NCI-H1417 (cell line): ENCODE measurements around the gene CRMP1.
"Not testable (repeated sequence)": the region's sequence is repeated elsewhere in the genome, so short reads cannot be mapped to it uniquely, and the experiment has no call there.

Experiments used
- DNase-seq, 3 experiments: peaks; one replicate each; lab custom pipeline; 2025; lab: John Stamatoyannopoulos, UW

The CRMP1 gene

GRCh38 chr4:5856362-5856761, 36.5 kb downstream of the CRMP1 start:
- DNase-seq = not testable (repeated sequence)

- no peak for DNase-seq
Measured at GRCh38 chr4:5854929-5855328, 38.0 kb downstream of the CRMP1 start.

- no peak for DNase-seq
Measured at GRCh38 chr4:5852523-5853202, 40.2 kb downstream of the CRMP1 start.

- no peak for DNase-seq
Measured at GRCh38 chr4:5851637-5852301, 41.1 kb downstream of the CRMP1 start.

- DNase-seq = no peak
Measured at GRCh38 chr4:5845035-5845905, 47.6 kb downstream of the CRMP1 start.

- peak in 1 of 3 experiments; percentile 24 for DNase-seq
Measured at GRCh38 chr4:5843573-5844530, 49.0 kb downstream of the CRMP1 start.

GRCh38 chr4:5842456-5842855, 50.4 kb downstream of the CRMP1 start:
- DNase-seq = no peak

GRCh38 chr4:5839751-5840674, 52.9 kb downstream of the CRMP1 start:
- DNase-seq = no peak

- DNase-seq = no peak
Measured at GRCh38 chr4:5839332-5839731, 53.6 kb downstream of the CRMP1 start.

- DNase-seq = not testable (repeated sequence)
Measured at GRCh38 chr4:5837483-5837882, 55.4 kb downstream of the CRMP1 start.

GRCh38 chr4:5836943-5837342, 55.9 kb downstream of the CRMP1 start:
- DNase-seq = no peak

GRCh38 chr4:5828005-5828391, 64.9 kb downstream of the CRMP1 start:
- no peak for DNase-seq

- DNase-seq = no peak
Measured at GRCh38 chr4:5827108-5828004, 65.5 kb downstream of the CRMP1 start.

GRCh38 chr4:5826437-5827107, 66.3 kb downstream of the CRMP1 start:
- DNase-seq = no peak

- DNase-seq = no peak
Measured at GRCh38 chr4:5825321-5826041, 67.4 kb downstream of the CRMP1 start.

- DNase-seq = peak in 2 of 3 experiments; percentile 18 to 37
Measured at GRCh38 chr4:5824635-5825034, 68.3 kb downstream of the CRMP1 start.

GRCh38 chr4:5824227-5824626, 68.7 kb downstream of the CRMP1 start:
- DNase-seq = no peak

- no peak for DNase-seq
Measured at GRCh38 chr4:5823542-5824211, 69.2 kb downstream of the CRMP1 start.
